GM19397 (cell line): ENCODE data around the gene SMIM1.

Source experiments
- ATAC-seq: cut with Tn5 transposase; IDR thresholded peaks from one replicate; pipeline ENCODE4 v1.9.1; 2021; ENCODE audit warnings: mild to moderate bottlenecking, moderate library complexity; ENCODE audit not compliant: unreplicated experiment

SMIM1 gene

DNA sequence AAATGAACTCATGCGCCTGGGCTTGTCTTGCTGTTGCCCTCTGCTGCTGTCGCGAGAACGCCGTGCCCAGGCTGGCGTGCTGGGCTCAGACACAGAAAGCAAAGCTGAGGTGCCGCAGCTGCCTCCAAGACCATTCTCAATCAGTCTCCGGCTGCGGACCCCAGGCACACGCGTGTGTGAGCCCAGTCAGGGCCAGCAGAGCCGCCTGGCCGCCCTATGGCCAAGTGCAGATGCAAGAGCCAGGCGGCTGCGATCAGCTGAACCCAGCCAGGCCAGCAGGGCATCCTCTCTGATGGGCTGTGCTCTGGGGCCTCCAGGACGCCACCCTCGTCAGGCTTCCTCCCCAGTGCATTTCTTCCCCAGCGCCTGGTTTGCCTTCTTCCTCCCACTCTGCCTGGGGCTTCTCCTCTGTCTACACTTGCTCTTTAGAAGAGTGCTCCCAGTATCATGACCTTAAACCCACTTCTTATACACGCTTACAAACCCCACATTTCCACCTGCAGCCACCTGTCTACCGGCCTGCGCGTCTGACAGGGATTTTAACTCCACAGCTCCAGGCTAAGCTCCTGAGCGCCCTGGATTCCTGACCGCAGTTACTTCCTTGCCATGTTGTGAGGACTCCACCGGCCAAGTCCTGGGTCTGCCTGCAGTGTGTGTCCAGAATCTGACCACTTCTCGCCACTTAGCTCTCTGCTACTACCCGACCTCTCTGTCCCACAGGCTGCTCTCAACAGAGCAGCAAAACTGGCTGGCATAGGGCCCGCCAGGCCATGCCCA is 45.5 kb downstream of the SMIM1 start:
- ATAC-seq, result no peak

DNA sequence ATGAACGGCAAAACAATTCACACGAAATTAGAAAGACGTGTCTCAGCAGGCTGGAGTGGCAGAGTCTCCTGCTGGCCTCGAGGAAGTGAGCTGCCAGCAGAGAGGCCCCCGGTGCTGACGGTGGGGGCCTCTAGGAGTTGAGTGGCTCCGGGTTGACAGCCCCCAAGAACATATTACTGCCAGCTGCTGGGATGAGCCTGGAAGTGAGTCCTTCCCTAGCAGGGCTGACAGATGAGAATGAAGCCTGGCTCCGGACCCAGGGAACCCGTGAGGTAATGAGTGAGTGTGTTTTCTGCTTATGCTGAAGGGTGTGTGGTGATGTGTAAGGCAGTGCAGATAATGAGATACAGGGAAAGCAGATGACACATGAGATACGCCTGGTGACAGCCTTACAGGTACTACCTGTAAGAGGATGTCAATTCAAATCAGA is 47.2 kb downstream of the SMIM1 start:
- no peak for ATAC-seq

DNA sequence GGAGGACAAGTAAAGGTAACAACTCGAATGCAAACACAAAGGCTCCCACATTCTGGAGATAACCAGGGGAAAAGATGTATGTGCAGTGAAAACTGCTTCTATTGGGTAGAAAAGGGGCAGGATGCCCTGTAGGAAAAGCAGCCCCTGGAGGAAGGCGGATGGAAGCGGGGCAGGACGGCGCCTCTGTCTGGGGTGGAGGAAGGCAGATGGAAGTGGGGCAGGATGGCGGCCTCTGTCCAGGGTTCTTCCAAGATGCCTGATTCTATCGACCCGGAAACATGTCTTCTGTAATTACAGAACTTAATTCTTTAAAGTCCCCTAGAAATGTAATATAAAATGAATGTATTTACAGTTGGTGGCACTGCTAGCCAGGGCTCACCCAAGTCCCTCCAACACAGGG is 47.8 kb downstream of the SMIM1 start:
- ATAC-seq, result no peak

GRCh38 chr1:3821004-3821403 is 48.5 kb downstream of the SMIM1 start:
- ATAC-seq, result no peak

DNA sequence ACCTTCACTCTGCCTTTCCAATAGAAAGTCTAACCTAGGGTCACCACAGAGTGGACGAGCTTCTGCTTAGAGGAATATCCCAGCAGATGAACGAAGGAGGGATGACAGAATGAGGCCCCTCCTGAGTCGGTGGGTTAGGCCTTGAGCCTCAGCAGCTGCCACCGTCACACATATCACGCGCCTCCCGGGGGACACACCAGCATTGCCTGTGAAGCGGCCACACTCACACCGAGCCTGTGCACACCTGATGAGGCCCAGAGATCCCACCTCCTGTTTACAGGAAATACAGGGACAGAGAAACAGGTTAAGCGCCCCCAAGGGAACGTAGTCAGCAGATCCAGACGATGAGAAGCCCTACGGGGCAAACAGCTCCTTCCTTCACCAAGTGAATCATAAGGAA is 48.9 kb downstream of the SMIM1 start:
- ATAC-seq, result no peak

DNA sequence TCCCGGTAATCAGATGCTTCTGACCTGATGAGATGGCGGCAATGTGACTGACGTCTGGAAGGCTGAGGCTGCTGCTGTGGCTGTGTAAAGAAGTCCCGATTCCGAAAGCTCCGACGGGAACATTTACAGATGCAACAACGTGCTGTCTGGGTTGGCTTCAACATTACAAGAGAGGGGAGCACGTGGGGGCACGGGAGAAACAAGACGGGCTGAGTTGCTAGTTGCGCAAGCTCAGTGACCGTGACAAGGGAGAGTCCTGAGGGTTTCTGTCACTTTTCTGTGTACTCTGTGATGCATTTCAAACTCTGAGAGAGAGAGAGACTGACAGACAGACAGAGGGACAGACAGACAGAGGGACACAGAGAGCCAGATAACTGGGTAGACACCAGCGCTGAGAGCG is 49.4 kb downstream of the SMIM1 start:
- ATAC-seq, result no peak

GRCh38 chr1:3822421-3822820 is 49.9 kb downstream of the SMIM1 start:
- no peak for ATAC-seq

DNA sequence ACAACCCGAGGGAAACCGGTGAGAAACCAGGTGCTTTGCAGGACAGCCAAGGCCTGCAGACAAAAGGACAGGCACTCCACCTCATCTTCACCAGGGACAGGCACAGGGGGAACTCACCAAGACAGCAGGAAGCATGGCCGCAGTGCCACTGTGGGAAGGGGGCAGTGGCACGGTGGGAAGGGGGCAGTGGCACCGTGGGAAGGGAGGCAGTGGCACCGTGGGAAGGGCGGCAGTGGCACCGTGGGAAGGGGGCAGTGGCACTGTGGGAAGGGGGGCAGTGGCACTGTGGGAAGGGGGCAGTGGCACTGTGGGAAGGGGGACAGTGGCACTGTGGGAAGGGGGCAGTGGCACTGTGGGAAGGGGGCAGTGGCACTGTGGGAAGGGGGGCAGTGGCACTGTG is 52.1 kb downstream of the SMIM1 start:
- ATAC-seq, result no peak

GRCh38 chr1:3825356-3825755 is 52.8 kb downstream of the SMIM1 start:
- no peak for ATAC-seq
